Neural cell (in vitro differentiated cells): Measurements from ENCODE around the gene GK.

Experiments
- CTCF ChIP-seq: fragments of 450-650 bp; IDR thresholded peaks from 2 replicates; pipeline ENCODE4 v1.5.1; 2014; ENCODE audit warnings: antibody characterized with exemption, mild to moderate bottlenecking, moderate library complexity; ENCODE audit not compliant: poor library complexity, severe bottlenecking
- EP300 ChIP-seq: fragments of 450-650 bp; conservative IDR thresholded peaks from 2 replicates; pipeline ENCODE4 v1.6.1; 2014; ENCODE audit warnings: antibody characterized with exemption, mild to moderate bottlenecking, moderate library complexity; ENCODE audit not compliant: poor library complexity, severe bottlenecking
- EZH2 ChIP-seq: fragments of 200-600, 300-800 bp; shearing (Covaris generic), sonication (generic); IDR thresholded peaks from 2 replicates; pipeline ENCODE4 v1.6.1; 2014; ENCODE audit warnings: antibody characterized with exemption, low read length, borderline replicate concordance, mild to moderate bottlenecking; ENCODE audit not compliant: insufficient read depth, poor library complexity, severe bottlenecking
- MXI1 ChIP-seq: fragments of 450-650 bp; conservative IDR thresholded peaks from 2 replicates; pipeline ENCODE4 v1.6.1; 2014; ENCODE audit warnings: antibody characterized with exemption, mild to moderate bottlenecking; ENCODE audit not compliant: poor library complexity, severe bottlenecking
- POLR2AphosphoS5 ChIP-seq: IDR thresholded peaks from 2 replicates; pipeline ENCODE4 v1.6.1; 2012
- RAD21 ChIP-seq: fragments of 450-650 bp; conservative IDR thresholded peaks from 2 replicates; pipeline ENCODE4 v1.6.1; 2014; ENCODE audit warnings: antibody characterized with exemption, mild to moderate bottlenecking, moderate library complexity
- REST ChIP-seq: IDR thresholded peaks from 2 replicates; pipeline ENCODE4 v1.6.1; 2012; ENCODE audit warnings: borderline replicate concordance
- SMC3 ChIP-seq: fragments of 450-650 bp; conservative IDR thresholded peaks from 2 replicates; pipeline ENCODE4 v1.6.1; 2014; ENCODE audit warnings: antibody characterized with exemption, mild to moderate bottlenecking, moderate library complexity; ENCODE audit not compliant: poor library complexity
- TAF1 ChIP-seq: IDR thresholded peaks from 2 replicates; pipeline ENCODE4 v1.6.1; 2012; ENCODE audit warnings: low read depth

GRCh38 chrX:30620125-30620524 lies 33.1 kb upstream of the GK start:
- TF ChIP-seq EP300 (no peak), CTCF (no peak), SMC3 (no peak), RAD21 (no peak), EZH2 (no peak), REST (no peak), POLR2AphosphoS5 (no peak), TAF1 (no peak), MXI1 (no peak)
